Activated naive CD4-positive, alpha-beta T cell treated with anti-CD3 and anti-CD28 coated beads, Interleukin-2, amount 50 U/mL, for 24 hours (primary cell): ENCODE results near the gene TPX2.

ENCODE experiments used
- H3K27ac Mint-ChIP-seq: one replicate; pipeline ENCODE4 v1.8.0; 2021; ENCODE audit warnings: mild to moderate bottlenecking, mixed read lengths
- H3K27me3 Mint-ChIP-seq: one replicate; pipeline ENCODE4 v1.8.0; 2021; ENCODE audit warnings: mixed read lengths
- H3K36me3 Mint-ChIP-seq: one replicate; pipeline ENCODE4 v1.8.0; 2021; ENCODE audit warnings: mixed read lengths
- H3K4me1 Mint-ChIP-seq: one replicate; pipeline ENCODE4 v1.8.0; 2021; ENCODE audit warnings: mixed read lengths
- H3K4me3 Mint-ChIP-seq: one replicate; pipeline ENCODE4 v1.8.0; 2021; ENCODE audit warnings: mild to moderate bottlenecking, mixed read lengths
- H3K9me3 Mint-ChIP-seq: one replicate; pipeline ENCODE4 v1.8.0; 2021; ENCODE audit warnings: mixed read lengths

Gene TPX2

DNA sequence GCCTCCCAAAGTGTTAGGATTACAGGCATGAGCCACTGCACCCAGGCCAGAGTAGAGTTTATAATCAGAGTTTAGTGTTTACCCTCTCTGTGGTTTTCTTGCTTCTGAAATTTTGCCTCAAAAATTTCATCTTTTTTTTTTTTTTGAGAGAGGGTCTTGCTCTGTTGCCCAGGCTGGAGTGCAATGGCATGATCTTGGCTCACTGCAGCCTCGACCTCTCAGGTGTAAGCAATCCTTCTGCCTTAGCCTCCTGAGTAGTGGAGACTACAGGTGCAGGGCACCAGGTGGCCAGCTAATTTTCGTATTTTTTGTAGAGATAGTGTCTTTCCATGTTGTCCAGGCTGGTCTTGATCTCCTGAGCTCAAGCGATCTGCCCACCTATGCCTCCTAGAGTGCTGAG lies 28.7 kb downstream of the TPX2 start:
- Mint-ChIP-seq H3K4me1 (peaks cover 4% of the 10 kb centered on the region), H3K9me3 (no peaks in the 10 kb centered on the region), H3K4me3 (no peak overlapping the region), H3K27ac (no peak overlapping the region), H3K27me3 (no peaks in the 10 kb centered on the region), H3K36me3 (no peaks in the 10 kb centered on the region)

DNA sequence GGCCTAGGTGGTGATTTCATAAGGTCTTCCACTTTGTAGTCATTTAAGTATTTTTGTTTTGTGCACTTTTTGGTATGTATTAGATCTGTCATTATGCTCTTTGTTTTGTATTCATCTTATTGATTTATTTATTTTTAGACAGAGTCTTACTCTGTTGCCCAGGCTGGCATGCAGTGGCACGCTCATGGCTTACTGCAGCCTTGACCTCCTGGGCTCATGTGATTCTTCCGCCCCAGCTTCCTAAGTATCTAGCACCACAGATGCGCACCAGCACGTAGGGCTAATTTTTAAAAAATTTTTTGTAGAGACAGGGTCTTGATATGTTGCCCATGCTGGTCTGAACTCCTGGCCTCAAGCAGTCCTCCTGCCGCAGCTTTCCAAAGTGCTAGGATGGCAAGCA lies 30.6 kb downstream of the TPX2 start:
- H3K27ac Mint-ChIP-seq, result no peak overlapping the region
- no peaks in the 10 kb centered on the region for H3K27me3 Mint-ChIP-seq
- no peaks in the 10 kb centered on the region for H3K36me3 Mint-ChIP-seq
- no peaks in the 10 kb centered on the region for H3K9me3 Mint-ChIP-seq
- peaks cover 4% of the 10 kb centered on the region for H3K4me1 Mint-ChIP-seq
- H3K4me3 Mint-ChIP-seq, result no peak overlapping the region

DNA sequence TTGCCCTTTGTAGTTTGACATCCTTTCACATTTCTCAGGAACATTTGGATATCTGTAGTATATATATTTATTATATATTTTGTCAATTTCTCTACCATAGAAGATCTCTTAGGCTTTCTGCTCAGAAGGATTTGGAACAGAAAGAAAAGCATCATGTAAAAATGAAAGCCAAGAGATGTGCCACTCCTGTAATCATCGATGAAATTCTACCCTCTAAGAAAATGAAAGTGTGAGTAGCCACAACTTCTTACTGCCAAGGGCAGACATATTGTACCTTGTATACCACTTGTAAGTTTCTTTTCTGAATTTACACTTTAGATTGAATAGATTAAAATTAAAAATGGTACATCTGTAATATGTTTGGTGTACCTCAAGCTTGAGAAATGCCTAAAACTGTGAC lies 31.2 kb downstream of the TPX2 start:
- Mint-ChIP-seq H3K36me3 (no peaks in the 10 kb centered on the region), H3K27me3 (no peaks in the 10 kb centered on the region), H3K27ac (no peak overlapping the region), H3K9me3 (no peaks in the 10 kb centered on the region), H3K4me1 (peaks cover 4% of the 10 kb centered on the region), H3K4me3 (no peak overlapping the region)

DNA sequence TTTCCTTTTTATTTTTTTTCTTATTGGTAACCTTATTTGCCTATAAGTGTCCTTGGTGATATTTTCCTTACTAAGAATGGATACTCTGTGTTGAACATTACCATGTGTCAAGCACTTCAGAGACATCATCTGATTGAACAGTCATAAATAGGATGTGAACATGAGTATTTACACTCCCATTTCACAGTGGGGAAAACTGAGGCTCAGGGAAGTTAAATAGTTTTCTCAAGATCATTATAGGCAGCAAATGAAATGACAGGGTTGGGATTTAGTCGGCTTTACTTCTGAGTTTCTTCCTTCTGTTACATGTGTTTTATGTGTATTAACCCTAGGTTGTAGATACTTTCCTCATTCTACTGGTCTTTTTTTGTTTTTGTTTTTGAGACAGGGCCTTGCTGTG lies 35.3 kb downstream of the TPX2 start:
- Mint-ChIP-seq H3K36me3 (no peaks in the 10 kb centered on the region), H3K27me3 (no peaks in the 10 kb centered on the region), H3K4me3 (no peak overlapping the region), H3K4me1 (peaks cover 4% of the 10 kb centered on the region), H3K9me3 (no peaks in the 10 kb centered on the region), H3K27ac (no peak overlapping the region)

DNA sequence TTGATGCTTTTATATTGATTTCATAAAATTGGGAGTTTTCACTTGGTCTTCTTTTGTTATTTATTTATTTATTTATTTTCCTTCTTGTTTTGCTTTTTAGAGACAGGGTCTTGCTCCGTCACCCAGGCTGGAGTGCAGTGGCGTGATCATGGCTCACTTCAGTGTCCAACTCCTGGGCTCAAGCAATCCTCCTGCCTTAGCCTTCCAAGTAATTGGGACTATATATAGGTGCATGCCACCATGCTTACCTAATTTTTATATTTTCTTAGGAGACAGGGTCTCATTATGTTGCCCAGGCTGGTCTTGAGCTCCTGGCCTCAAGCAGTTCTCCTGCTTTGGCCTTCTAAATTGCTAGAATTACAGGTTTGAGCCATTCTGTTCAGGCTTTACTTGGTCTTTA lies 41.7 kb downstream of the TPX2 start:
- H3K4me1 Mint-ChIP-seq, result no peaks in the 10 kb centered on the region
- no peaks in the 10 kb centered on the region for H3K27me3 Mint-ChIP-seq
- H3K36me3 Mint-ChIP-seq, result no peaks in the 10 kb centered on the region
- no peak overlapping the region for H3K4me3 Mint-ChIP-seq
- no peaks in the 10 kb centered on the region for H3K9me3 Mint-ChIP-seq
- H3K27ac Mint-ChIP-seq, result no peak overlapping the region

DNA sequence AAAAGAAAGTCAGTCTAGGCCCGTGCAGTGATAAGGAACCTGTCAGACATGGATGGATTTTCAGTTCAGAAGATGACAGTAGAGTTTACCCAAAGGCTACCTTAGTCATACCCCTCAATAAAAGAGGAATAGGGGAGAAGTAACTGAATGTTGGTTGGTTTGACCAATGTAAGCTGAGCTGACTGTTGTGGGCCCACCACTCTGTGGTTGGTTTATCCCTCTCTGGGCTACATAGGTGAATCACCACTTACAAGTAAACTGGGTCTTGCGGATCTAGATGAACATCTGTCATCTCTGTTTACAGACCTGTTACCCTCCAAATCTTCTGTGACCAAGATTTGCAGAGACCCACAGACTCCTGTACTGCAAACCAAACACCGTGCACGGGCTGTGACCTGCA lies 42.9 kb downstream of the TPX2 start:
- no peak overlapping the region for H3K27ac Mint-ChIP-seq
- no peak overlapping the region for H3K4me3 Mint-ChIP-seq
- H3K36me3 Mint-ChIP-seq, result no peaks in the 10 kb centered on the region
- no peaks in the 10 kb centered on the region for H3K4me1 Mint-ChIP-seq
- H3K9me3 Mint-ChIP-seq, result no peaks in the 10 kb centered on the region
- H3K27me3 Mint-ChIP-seq, result no peaks in the 10 kb centered on the region

DNA sequence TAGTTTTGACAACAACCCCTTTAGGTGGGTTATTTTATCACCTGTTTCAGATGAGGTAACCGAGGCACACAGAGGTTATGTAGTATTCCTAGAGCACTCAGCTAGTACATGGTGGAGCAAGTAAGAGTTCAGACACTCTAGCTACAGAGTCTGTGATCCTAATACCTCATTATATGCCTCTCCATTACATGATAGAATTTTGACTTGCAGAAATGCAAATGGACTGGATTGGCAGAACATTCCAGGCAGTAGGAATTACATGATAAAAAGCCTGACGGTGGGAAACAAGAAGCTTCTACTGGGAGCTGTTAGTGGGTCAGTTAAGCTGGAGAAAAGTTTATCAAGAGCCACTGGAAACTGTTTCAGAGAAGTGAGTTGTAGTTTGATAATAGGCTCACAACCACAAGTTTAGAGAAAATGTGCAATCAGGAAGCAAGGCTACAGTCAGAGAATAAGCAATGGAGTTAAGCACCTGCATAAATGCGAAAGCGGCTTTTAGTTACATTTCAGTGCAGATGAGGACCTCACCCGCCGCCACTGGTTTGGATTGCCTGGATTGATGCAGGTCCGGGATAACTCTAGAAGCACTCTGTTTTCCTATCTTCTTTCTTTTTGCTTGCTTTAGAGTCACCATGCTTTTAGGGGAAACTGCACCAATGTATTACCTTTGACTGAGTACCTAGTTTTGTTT lies 45.4 kb downstream of the TPX2 start:
- H3K27me3 Mint-ChIP-seq, result no peaks in the 10 kb centered on the region
- H3K27ac Mint-ChIP-seq, result no peak overlapping the region
- H3K36me3 Mint-ChIP-seq, result no peaks in the 10 kb centered on the region
- no peaks in the 10 kb centered on the region for H3K4me1 Mint-ChIP-seq
- H3K4me3 Mint-ChIP-seq, result no peak overlapping the region
- H3K9me3 Mint-ChIP-seq, result no peaks in the 10 kb centered on the region

DNA sequence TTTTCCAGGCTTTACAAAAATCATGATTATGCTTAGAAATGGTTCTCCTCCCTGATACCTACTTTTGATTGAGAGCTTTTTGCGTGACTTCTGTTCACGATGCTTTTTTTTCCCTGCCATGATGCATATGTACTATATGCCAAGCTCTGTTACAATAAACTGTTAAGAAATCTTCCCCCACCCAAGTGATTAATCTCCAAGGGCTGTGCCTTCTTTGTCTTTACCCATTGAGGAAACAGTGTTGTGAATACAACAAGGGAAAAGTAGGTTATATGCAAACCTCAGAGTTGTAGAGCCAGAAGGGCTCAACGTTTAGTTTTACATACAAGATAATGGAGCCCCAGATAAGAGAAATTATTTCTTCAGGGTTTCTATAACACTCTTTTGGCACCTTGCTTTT lies 46.0 kb downstream of the TPX2 start:
- Mint-ChIP-seq H3K4me3 (no peak overlapping the region), H3K27ac (no peak overlapping the region), H3K9me3 (no peaks in the 10 kb centered on the region), H3K4me1 (no peaks in the 10 kb centered on the region), H3K36me3 (no peaks in the 10 kb centered on the region), H3K27me3 (no peaks in the 10 kb centered on the region)

DNA sequence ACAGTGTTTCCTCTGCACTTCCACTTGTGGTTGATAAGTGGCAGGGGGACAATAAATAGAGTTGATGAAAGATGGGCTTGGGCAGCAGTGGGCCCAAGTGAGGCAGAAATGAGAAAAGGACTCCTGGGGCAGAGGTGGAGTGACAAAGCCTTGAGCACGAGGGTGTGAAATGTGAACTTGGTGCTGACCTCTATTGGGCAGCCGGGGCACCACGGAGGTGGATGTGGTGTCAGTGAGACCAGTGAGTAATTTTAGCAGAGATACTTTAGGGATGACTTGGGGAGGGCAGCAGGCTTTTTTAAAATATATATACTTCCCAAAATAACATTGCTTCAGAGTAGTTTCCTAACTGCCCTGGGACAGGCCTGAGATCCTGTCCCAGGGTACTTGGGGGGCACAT lies 49.5 kb downstream of the TPX2 start:
- Mint-ChIP-seq H3K36me3 (no peaks in the 10 kb centered on the region), H3K4me1 (no peaks in the 10 kb centered on the region), H3K9me3 (no peaks in the 10 kb centered on the region), H3K27ac (no peak overlapping the region), H3K4me3 (no peak overlapping the region), H3K27me3 (no peaks in the 10 kb centered on the region)

DNA sequence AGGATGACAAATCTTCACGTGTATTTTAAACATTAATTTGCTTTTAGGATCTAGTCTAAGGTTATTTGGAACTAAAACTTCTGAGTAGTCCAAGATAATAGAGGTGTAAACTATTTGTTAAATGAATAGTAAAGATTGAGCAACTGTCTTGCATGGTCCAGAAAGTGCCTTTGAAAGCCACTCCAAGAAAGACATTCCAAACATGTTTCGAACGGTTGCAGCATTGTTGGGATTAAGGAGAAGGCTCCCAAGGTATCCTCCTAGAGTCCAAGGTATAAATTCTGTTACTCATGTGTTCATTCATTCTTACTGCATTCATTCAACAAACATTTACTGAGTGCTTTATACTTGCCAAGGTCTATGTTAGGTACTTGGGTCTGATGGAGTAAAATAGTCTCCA lies 51.3 kb downstream of the TPX2 start:
- H3K27me3 Mint-ChIP-seq, result no peaks in the 10 kb centered on the region
- no peaks in the 10 kb centered on the region for H3K36me3 Mint-ChIP-seq
- no peaks in the 10 kb centered on the region for H3K9me3 Mint-ChIP-seq

DNA sequence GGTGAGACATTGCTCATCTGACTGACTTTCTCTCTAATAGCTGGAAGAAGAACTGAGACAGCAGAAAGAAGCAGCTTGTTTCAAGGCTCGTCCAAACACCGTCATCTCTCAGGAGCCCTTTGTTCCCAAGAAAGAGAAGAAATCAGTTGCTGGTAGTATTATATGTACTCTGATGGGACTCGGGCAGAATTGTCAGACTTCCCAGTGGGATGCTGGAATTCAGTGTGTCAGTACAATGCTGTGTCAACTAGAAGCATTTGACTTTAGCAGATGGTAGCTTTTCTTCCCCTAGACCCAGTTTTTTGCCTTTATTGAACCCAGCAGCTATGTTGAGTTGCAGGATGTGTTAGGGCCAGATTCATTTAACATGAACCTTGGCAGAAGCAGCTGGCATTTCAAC lies 58.3 kb downstream of the TPX2 start:
- Mint-ChIP-seq H3K4me1 (no peaks in the 10 kb centered on the region), H3K27me3 (no peaks in the 10 kb centered on the region), H3K36me3 (no peaks in the 10 kb centered on the region), H3K4me3 (no peak overlapping the region), H3K9me3 (no peaks in the 10 kb centered on the region), H3K27ac (no peak overlapping the region)

More for the DNA sequence above, 51.3 kb downstream of the TPX2 start:
- Mint-ChIP-seq H3K4me1 (no peaks in the 10 kb centered on the region), H3K4me3 (no peak overlapping the region), H3K27ac (no peak overlapping the region)

DNA sequence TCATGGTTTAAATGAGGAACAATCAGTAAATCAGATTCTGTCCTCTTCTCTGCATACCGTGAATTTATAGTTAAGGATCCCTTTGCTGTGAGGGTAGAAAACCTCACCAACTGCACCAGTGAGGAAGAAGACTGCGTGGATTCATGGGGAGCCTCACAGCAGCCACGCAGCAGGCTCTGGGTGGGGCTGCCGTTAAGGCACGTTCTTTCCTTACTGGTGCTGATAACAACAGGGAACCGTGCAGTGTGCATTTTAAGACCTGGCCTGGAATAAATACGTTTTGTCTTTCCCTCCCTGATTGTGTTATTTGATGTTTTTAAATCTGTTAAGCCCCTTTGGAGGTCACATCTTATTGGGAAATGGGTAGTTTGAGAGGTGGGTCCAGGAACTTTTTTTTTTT lies 62.4 kb downstream of the TPX2 start:
- H3K4me3 Mint-ChIP-seq, result no peak overlapping the region
- no peaks in the 10 kb centered on the region for H3K36me3 Mint-ChIP-seq
- H3K27ac Mint-ChIP-seq, result no peak overlapping the region
- no peaks in the 10 kb centered on the region for H3K27me3 Mint-ChIP-seq
- peaks cover 15% of the 10 kb centered on the region for H3K4me1 Mint-ChIP-seq
- no peaks in the 10 kb centered on the region for H3K9me3 Mint-ChIP-seq

DNA sequence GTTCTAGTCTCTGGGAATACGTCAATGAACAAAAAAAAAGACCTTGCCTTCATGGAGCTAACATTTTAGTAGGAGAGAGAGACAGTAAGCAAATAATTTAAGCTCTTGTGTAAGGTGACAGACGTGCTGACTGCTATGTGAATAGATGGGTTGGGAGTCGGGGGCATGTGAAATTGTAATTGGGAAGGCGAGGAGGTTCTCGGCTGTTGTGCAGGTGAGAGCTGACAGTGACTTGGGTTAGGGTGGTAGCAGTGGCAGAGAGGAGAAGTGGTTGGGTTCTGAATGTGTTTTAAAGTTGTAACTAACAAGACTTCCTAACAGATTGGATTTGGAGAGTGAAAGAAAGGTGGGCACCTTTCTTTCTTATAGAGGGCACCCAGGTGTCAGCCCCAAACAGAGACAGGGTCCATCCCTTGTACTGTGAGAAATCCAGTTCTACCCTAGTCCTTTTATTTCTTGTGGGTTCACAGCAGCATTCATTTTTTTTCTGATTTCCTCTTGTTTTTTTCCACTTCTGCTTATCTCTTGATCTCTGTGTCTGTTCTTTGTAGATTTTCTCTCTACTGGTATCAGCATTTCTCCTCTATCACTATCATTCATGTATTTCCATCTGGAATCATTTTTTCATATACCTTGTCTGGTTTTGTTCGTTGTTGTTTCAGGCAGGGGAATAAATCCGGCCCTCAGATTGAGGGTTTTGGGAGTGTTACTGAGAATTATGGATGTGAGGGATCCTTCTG lies 64.6 kb downstream of the TPX2 start:
- Mint-ChIP-seq H3K4me3 (no peak overlapping the region), H3K27ac (peak overlapping the region; percentile 0), H3K4me1 (peaks cover 15% of the 10 kb centered on the region), H3K9me3 (no peaks in the 10 kb centered on the region), H3K36me3 (no peaks in the 10 kb centered on the region), H3K27me3 (no peaks in the 10 kb centered on the region)

DNA sequence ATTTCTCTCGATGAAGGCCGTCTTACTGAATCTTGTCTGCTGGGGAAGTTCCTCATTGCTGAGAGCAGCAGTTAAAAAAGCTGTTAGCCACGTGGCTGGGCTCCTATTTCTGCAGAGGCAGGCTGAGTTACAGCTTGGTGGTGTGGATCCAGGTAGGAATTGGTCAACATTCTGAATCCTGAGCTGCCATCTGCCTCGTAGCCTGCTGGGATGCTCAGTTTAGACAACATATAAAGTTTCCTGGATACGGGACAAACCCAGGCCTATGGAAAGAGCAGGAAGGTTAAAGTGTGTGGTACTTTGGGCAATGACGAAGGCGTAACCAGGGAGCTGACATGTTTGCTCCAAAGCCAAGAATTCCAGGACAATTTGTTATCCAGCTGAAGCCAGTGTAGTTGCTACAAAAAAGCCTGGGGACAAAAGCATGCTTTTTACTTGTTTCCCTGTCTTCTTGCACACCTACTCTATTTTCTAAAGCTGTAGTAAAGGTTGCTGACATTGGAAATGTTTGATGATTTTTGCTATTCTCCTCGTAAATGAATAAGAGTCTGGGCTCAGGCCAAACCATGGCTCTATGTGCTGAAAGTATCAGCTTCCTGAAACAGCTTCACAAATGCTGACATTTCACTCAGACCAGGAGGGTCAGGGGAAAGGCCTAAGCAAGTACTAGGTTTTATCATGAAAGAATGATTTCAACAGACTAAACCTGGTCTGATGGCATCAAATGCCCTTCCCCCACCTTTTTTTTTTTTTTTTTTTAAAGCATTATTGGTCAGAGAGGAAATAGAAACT lies 67.7 kb downstream of the TPX2 start:
- no peaks in the 10 kb centered on the region for H3K27me3 Mint-ChIP-seq
- H3K4me3 Mint-ChIP-seq, result no peak overlapping the region
- H3K9me3 Mint-ChIP-seq, result no peaks in the 10 kb centered on the region
- peaks cover 15% of the 10 kb centered on the region for H3K4me1 Mint-ChIP-seq
- no peak overlapping the region for H3K27ac Mint-ChIP-seq
- no peaks in the 10 kb centered on the region for H3K36me3 Mint-ChIP-seq

DNA sequence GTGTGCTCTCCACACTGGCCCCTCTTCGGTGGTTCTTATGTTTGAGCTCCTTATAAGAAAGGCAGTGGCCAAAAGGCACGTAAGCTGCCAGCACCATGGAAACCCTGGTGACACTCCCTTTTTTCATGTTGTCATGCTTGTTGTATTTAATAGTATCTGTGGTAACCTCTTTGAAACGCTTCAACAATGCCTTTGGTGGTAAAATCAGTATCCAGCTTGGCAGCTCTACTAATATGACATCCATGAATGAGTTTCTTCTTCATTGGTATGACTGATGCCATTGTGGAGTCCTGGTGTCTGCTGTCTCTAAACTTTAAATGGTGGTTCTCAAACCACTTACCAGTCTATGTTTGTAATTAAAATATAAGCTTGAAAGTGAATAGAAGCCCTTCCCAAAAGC lies 69.4 kb downstream of the TPX2 start:
- H3K4me3 Mint-ChIP-seq, result no peak overlapping the region
- no peaks in the 10 kb centered on the region for H3K9me3 Mint-ChIP-seq

DNA sequence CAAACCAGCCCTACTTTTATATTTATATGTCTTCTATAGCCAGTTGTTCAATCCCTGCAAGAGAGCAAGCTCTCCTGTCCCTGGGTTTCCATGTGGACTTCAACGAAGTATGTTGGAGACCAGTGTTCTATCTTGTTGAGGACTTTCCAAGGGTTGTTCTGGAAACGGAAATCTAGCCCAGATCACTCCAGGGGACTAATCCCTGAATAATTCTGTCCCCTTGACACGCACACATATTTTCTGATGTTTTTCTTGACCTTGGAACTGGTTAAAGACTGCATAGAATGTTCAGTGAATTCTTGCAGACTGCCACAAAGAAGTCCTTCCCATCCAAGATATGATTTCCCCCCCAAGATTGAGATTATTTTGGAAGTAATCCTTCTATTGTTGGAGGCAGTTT lies 70.6 kb downstream of the TPX2 start:
- H3K36me3 Mint-ChIP-seq, result no peaks in the 10 kb centered on the region
- no peaks in the 10 kb centered on the region for H3K9me3 Mint-ChIP-seq
- no peak overlapping the region for H3K27ac Mint-ChIP-seq
- H3K27me3 Mint-ChIP-seq, result no peaks in the 10 kb centered on the region
- no peak overlapping the region for H3K4me3 Mint-ChIP-seq
- no peaks in the 10 kb centered on the region for H3K4me1 Mint-ChIP-seq

More for the DNA sequence above, 69.4 kb downstream of the TPX2 start:
- H3K27ac Mint-ChIP-seq, result no peak overlapping the region
- peaks cover 11% of the 10 kb centered on the region for H3K4me1 Mint-ChIP-seq
- H3K36me3 Mint-ChIP-seq, result no peaks in the 10 kb centered on the region
- H3K27me3 Mint-ChIP-seq, result no peaks in the 10 kb centered on the region
